ENCODE measurements around the gene ERBB2.

- TF ChIP-seq POLR2A (IDR thresholded peaks at IDR 0.05; ENCODE audit: low read depth, low read length) (no peak), CTCF (conservative IDR thresholded peaks at IDR 0.05; ENCODE audit: low read depth, low read length) (no peak), FOS (IDR thresholded peaks at IDR 0.05; ENCODE audit: low read depth, low read length) (no peak), USF2 (IDR thresholded peaks at IDR 0.05; ENCODE audit: low read depth, low read length) (no peak)
Observed at GRCh38 chr17:39775031-39775430, 75.2 kb downstream of the ERBB2 start.

Data from IMR-90 (cell line).